Chondrocyte (in vitro differentiated cells): ENCODE data around the gene SAMSN1. TPM values are rescaled to one million over a fixed set of nuclear protein-coding genes. Genes with fewer than 3 reads are reported as not detected.

Experiments
- DNase-seq: peaks from one replicate; pipeline ENCODE4 v3.0.0; 2021; ENCODE audit warnings: mixed read lengths, low spot score
- H3K27ac Mint-ChIP-seq: one replicate; pipeline ENCODE4 v1.8.0; 2021; ENCODE audit warnings: mild to moderate bottlenecking, moderate library complexity, mixed read lengths; ENCODE audit not compliant: unreplicated experiment
- H3K27me3 Mint-ChIP-seq: 2 replicates; pipeline ENCODE4 v1.8.0; 2021; ENCODE audit warnings: low read depth, mixed read lengths
- H3K36me3 Mint-ChIP-seq: 2 replicates; pipeline ENCODE4 v1.8.0; 2021; ENCODE audit warnings: low read depth, mixed read lengths
- H3K4me1 Mint-ChIP-seq: 2 replicates; pipeline ENCODE4 v1.8.0; 2021; ENCODE audit warnings: low read depth, mild to moderate bottlenecking, mixed read lengths
- H3K4me3 Mint-ChIP-seq: one replicate; pipeline ENCODE4 v1.8.0; 2021; ENCODE audit warnings: mild to moderate bottlenecking, moderate library complexity, mixed read lengths; ENCODE audit not compliant: unreplicated experiment
- H3K9me3 Mint-ChIP-seq: 2 replicates; pipeline ENCODE4 v1.8.0; 2021; ENCODE audit warnings: low read depth, mixed read lengths
- total RNA-seq: library from RNA; stranded (reverse); gene quantifications from 3 replicates; pipeline ENCODE4 v1.2.1, GENCODE V29; 2021
- TF ChIP-seq, protein P1 (sequence below): fragments of 200-600 bp; sonication (generic); IDR thresholded peaks from 2 replicates; pipeline ENCODE4 v1.5.0; 2021; ENCODE audit warnings: antibody characterized with exemption, mild to moderate bottlenecking, moderate library complexity

SAMSN1 gene
- total RNA-seq, 1 donor from 2014 or later: not detected

DNA sequence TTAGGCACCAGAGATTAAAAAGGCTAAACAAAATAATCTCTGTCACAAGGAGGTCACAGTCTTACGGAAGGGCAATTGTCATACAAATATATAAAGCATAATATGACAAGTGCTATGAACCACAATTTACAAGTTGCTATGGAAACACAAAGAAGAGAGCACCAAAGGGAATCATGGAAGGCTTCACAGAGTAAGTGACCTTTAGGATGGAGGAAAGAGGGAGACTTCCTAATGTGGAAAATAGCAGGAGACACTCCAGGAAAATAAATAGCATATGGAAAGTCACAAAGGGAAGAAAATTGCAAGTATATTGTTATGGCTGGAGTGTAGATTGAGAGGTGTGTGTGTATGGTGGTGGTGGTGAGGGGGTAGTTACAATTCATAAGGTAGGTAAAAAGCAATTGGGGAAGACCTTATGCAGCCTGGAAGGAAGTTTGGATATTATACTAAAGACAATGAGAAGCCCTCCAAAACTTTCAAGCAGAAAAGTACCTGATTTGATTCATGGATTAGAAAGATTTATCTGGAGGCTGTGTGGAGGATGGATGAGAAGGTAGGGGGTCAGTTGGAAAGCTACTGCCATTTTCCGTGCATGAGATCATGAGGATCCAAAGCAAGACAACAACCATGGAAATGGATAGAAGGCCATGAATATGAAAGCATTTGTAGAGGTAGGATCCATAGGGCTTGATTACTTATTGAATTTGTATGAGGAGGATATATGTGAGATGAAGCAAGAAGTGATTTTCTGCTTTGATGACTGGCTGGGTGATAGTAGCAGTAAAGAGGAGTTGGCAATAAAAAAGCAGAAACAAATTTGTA is 61.7 kb downstream of the SAMSN1 start:
- H3K4me3 Mint-ChIP-seq: no peak overlapping the region

GRCh38 chr21:14483296-14483695 is 62.8 kb downstream of the SAMSN1 start:
- Mint-ChIP-seq H3K27me3 (no peaks in the 10 kb centered on the region), H3K4me3 (no peak overlapping the region), H3K36me3 (no peaks in the 10 kb centered on the region), H3K27ac (no peak overlapping the region), H3K9me3 (peaks cover 9% of the 10 kb centered on the region), H3K4me1 (no peaks in the 10 kb centered on the region)
- no peak for DNase-seq
- TF ChIP-seq, protein P1, sequence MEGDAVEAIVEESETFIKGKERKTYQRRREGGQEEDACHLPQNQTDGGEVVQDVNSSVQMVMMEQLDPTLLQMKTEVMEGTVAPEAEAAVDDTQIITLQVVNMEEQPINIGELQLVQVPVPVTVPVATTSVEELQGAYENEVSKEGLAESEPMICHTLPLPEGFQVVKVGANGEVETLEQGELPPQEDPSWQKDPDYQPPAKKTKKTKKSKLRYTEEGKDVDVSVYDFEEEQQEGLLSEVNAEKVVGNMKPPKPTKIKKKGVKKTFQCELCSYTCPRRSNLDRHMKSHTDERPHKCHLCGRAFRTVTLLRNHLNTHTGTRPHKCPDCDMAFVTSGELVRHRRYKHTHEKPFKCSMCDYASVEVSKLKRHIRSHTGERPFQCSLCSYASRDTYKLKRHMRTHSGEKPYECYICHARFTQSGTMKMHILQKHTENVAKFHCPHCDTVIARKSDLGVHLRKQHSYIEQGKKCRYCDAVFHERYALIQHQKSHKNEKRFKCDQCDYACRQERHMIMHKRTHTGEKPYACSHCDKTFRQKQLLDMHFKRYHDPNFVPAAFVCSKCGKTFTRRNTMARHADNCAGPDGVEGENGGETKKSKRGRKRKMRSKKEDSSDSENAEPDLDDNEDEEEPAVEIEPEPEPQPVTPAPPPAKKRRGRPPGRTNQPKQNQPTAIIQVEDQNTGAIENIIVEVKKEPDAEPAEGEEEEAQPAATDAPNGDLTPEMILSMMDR: no peak

More for the DNA sequence above, 61.7 kb downstream of the SAMSN1 start:
- Mint-ChIP-seq H3K4me1 (no peaks in the 10 kb centered on the region), H3K9me3 (peaks cover 9% of the 10 kb centered on the region), H3K27ac (no peak overlapping the region), H3K27me3 (no peaks in the 10 kb centered on the region), H3K36me3 (no peaks in the 10 kb centered on the region)
- TF ChIP-seq, protein P1: no peak
- no peak for DNase-seq

DNA sequence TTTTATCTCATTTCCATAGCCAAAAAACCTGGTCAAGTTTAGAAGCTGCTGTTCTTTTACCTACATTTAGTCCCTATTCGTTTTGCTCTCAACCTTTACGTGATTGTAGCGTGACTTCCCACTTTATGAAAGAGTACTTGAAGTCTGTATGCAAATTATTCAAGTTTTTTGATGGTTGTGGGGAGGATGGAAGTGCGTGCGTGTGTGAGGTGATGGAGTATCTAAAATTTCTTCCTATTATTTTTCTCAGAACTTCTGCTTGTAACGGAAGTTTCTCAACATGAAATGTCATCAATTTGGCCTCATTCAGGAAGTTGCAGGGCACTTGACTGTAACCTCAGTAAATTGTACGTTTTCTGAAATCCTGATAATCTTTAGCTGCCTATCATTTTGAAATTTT is 64.0 kb downstream of the SAMSN1 start:
- TF ChIP-seq, protein P1: no peak
- H3K36me3 Mint-ChIP-seq: no peaks in the 10 kb centered on the region
- H3K27me3 Mint-ChIP-seq: no peaks in the 10 kb centered on the region
- H3K9me3 Mint-ChIP-seq: peaks cover 9% of the 10 kb centered on the region
- no peak overlapping the region for H3K27ac Mint-ChIP-seq
- DNase-seq: no peak
- H3K4me1 Mint-ChIP-seq: no peaks in the 10 kb centered on the region
- H3K4me3 Mint-ChIP-seq: no peak overlapping the region

DNA sequence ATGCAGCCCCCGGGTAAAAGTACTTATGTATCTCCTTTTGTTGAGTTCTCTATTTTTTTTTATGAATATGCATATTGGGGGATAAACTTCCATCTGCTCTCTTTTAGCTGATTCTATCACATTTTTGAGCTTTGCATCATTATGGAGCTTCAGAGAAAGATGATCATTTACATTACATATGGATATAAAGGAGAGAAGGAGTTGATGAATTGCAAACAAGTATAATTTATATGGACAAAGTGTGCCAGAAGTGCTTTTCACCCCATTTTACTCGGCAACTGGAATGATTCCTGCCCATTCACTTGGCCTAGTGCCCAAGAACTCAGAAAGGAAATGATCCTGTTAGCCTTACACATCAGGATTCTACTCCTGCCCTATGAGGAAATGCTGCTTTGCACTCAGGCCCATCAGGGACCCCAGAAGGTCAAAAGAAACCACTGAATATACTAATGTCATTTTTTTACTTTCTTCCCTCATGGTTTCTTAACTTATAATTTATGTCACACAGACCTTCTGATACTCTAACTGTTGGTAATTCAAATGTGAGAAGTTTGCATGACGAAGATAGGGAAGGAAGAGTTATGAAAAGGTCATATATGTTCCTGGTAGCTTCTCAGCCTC is 65.6 kb downstream of the SAMSN1 start:
- H3K4me1 Mint-ChIP-seq: no peaks in the 10 kb centered on the region
- no peaks in the 10 kb centered on the region for H3K36me3 Mint-ChIP-seq
- peaks cover 9% of the 10 kb centered on the region for H3K9me3 Mint-ChIP-seq
- TF ChIP-seq, protein P1: no peak
- no peak overlapping the region for H3K4me3 Mint-ChIP-seq
- H3K27me3 Mint-ChIP-seq: no peaks in the 10 kb centered on the region
- DNase-seq: no peak
- no peak overlapping the region for H3K27ac Mint-ChIP-seq

DNA sequence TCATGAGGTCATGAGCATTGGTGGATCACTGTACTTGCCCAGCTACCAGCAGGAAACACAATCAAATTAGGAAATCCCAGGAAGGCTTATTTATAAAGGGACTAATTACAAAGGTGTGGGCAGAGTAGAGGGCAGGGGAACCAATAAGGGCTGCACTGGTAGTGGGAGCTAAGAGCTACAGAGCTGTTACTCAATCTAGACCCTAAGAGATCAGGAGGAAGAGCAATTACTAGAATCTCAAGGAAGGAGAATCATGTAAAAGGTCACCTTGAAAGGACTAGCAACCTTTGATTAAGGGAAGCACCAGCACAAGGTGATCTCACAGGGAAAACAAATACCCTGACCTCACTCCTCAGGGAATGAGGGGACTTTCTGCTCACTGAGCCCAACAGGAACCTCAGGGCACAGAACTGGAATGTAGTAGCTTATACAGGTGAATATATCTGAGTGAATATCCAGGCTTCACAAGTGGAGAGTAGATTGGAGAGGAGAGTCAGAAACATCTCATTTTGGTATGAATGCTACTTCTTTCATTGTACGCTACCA is 66.8 kb downstream of the SAMSN1 start:
- TF ChIP-seq, protein P1: no peak
- Mint-ChIP-seq H3K4me3 (no peak overlapping the region), H3K9me3 (peaks cover 11% of the 10 kb centered on the region), H3K27me3 (no peaks in the 10 kb centered on the region), H3K36me3 (no peaks in the 10 kb centered on the region), H3K4me1 (no peaks in the 10 kb centered on the region), H3K27ac (no peak overlapping the region)
- no peak for DNase-seq
